GM19193 (cell line): Measurements from ENCODE around the gene UCHL5.

Experiments used
- POLR2A ChIP-seq: IDR thresholded peaks from 4 replicates; pipeline ENCODE4 v1.6.1; 2011; ENCODE audit not compliant: insufficient read depth, insufficient read length; ENCODE audit errors: extremely low read depth

Gene UCHL5

DNA sequence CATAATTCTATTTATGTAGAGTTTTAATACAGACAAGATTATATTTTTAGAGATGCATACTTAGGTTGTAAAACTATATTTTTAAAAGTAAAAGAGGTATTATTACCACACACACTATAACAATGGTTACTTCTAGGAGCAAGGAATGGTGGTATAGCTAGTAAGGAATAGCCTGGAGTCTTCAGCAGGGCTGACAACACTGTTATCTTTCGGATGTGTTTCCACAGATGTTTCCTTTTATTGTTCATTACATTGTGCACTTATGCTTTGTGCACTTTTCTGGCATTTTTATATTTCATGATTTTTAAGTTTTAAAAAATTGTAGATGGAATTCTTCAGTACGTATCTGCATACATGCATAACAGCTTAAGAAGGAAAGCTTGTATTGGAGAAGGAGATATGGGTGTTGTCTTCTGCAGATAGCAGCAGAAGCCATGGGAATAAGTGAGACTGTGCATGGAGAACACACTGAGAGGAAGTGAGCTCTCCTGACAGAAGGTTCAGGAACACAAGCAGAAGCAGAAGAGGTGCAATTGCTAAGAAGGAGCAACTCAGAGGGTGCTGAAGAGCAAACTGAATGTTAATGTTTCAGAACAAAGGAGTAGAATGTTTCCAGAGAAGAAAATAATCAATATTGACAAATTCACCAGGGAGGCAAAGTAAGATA, 91.8 kb downstream of the UCHL5 start:
- no peak for TF ChIP-seq POLR2A

DNA sequence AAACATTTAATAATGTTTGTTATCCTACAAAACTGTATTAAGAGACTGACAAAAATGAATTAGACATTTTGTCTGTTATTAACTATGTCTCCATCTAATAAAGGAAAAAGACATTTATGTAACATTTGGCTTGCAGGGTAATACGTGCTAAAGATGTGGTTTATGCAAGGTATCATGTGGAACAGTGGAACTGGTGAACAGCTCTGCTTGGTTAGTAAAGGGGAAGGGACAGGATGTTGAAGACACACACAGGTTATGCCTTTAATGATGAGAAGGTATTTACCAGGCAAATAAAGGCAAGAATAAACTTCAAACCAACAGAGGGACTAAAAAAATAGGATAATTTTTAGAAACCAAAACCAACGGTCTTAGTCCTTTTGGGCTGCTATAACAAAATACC, 93.1 kb downstream of the UCHL5 start:
- no peak for TF ChIP-seq POLR2A

DNA sequence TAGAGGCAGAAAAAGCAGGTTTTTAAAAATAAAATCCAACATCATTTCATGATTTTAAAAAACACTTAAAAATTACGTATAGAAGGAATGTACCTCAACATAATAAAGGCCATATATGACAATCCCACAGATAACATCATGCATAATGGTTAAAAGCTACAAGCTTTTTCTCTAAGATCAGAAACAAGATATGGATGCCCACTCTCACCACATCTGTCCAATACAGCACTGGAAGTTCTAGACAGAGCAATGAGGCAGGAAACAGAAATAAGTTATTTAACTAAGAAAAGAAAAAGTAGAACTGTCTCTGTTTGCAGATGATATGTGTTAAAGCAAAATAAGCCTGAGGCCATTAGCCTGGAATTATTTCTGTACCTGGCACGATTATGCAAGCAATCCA, 96.3 kb downstream of the UCHL5 start:
- no peak for TF ChIP-seq POLR2A
